Large intestine (tissue), 3 donors: ENCODE results near the gene FGF12. TPM values are rescaled to one million over a fixed set of nuclear protein-coding genes. Genes with fewer than 3 reads are reported as not detected.

Source experiments
- DNase-seq, 2 donors: peaks; one replicate each; pipeline versions ENCODE4 v3.0.0 to v3.0.0-alpha.2; 2013
- H3K27ac ChIP-seq: one replicate; pipeline ENCODE4 v1.5.1; 2013; ENCODE audit warnings: low read length
- H3K27me3 ChIP-seq: 2 replicates; pipeline ENCODE4 v1.6.1; 2013; ENCODE audit warnings: low read length; ENCODE audit not compliant: control insufficient read depth, insufficient read depth
- H3K36me3 ChIP-seq: 2 replicates; pipeline ENCODE4 v1.6.1; 2013; ENCODE audit warnings: low read length; ENCODE audit not compliant: control insufficient read depth, insufficient read depth
- H3K4me1 ChIP-seq: one replicate; pipeline ENCODE4 v1.6.1; 2013; ENCODE audit warnings: low read length; ENCODE audit not compliant: control insufficient read depth, insufficient read depth
- H3K4me3 ChIP-seq: one replicate; pipeline ENCODE4 v1.5.1; 2013; ENCODE audit warnings: low read length
- H3K9me3 ChIP-seq: one replicate; pipeline ENCODE4 v1.6.1; 2013; ENCODE audit warnings: mild to moderate bottlenecking, low read depth, low read length, moderate library complexity; ENCODE audit not compliant: control insufficient read depth
- WGBS: methylation state at CpG from one replicate; pipeline ENCODE4 v1.1.5; 2013; ENCODE audit warnings: low lambda C conversion rate; ENCODE audit not compliant: insufficient coverage; 5-methylcytosine and 5-hydroxymethylcytosine counted together
- polyA plus RNA-seq: library from polyadenylated mRNA; unstranded; fragments of 120-200 nt; gene quantifications from one replicate; pipeline ENCODE4 v1.2.1, GENCODE V29; 2013

Gene FGF12
- polyA plus RNA-seq, 1 donor = 2.1 TPM

- H3K36me3 ChIP-seq = no peaks in the 10 kb centered on the region
- H3K4me3 ChIP-seq = no peak overlapping the region
- WGBS = no CpG with 5 or more reads among the region's 1 CpG
- no peak for DNase-seq
- H3K27ac ChIP-seq = no peak overlapping the region
- no peaks in the 10 kb centered on the region for H3K9me3 ChIP-seq
- H3K4me1 ChIP-seq = no peaks in the 10 kb centered on the region
- H3K27me3 ChIP-seq = no peaks in the 10 kb centered on the region
Measured at GRCh38 chr3:192419312-192419711, 308.0 kb downstream of the FGF12 start.

- no peak for DNase-seq
- H3K27ac ChIP-seq = no peak overlapping the region
- H3K36me3 ChIP-seq = no peaks in the 10 kb centered on the region
Measured at GRCh38 chr3:192417559-192418055, 309.7 kb downstream of the FGF12 start.

GRCh38 chr3:192417017-192417416 is 310.3 kb downstream of the FGF12 start:
- no CpG with 5 or more reads among the region's 2 CpGs for WGBS
- Histone ChIP-seq H3K27me3 (peaks cover 4% of the 10 kb centered on the region), H3K4me3 (no peak overlapping the region), H3K27ac (no peak overlapping the region), H3K36me3 (no peaks in the 10 kb centered on the region), H3K4me1 (no peaks in the 10 kb centered on the region), H3K9me3 (no peaks in the 10 kb centered on the region)
- DNase-seq = no peak

More at GRCh38 chr3:192417559-192418055, 309.7 kb downstream of the FGF12 start:
- Histone ChIP-seq H3K27me3 (no peaks in the 10 kb centered on the region), H3K9me3 (no peaks in the 10 kb centered on the region), H3K4me1 (no peaks in the 10 kb centered on the region), H3K4me3 (no peak overlapping the region)

GRCh38 chr3:192413461-192413860 is 313.9 kb downstream of the FGF12 start:
- no CpG with 5 or more reads among the region's 2 CpGs for WGBS
- no peak overlapping the region for H3K4me3 ChIP-seq
- H3K27me3 ChIP-seq = peaks cover 35% of the 10 kb centered on the region
- DNase-seq = no peak
- no peak overlapping the region for H3K27ac ChIP-seq
- no peaks in the 10 kb centered on the region for H3K9me3 ChIP-seq
- no peaks in the 10 kb centered on the region for H3K36me3 ChIP-seq
- no peaks in the 10 kb centered on the region for H3K4me1 ChIP-seq

- H3K27me3 ChIP-seq = peaks cover 54% of the 10 kb centered on the region
- WGBS = no CpG with 5 or more reads among the region's 5 CpGs
- no peak overlapping the region for H3K27ac ChIP-seq
- DNase-seq = no peak
- H3K4me3 ChIP-seq = no peak overlapping the region
- H3K36me3 ChIP-seq = no peaks in the 10 kb centered on the region
- no peaks in the 10 kb centered on the region for H3K4me1 ChIP-seq
- H3K9me3 ChIP-seq = no peaks in the 10 kb centered on the region
Measured at GRCh38 chr3:192410684-192410960, 316.7 kb downstream of the FGF12 start.

- DNase-seq = no peak
- no peak overlapping the region for H3K27ac ChIP-seq
- no peaks in the 10 kb centered on the region for H3K36me3 ChIP-seq
- peaks cover 56% of the 10 kb centered on the region for H3K27me3 ChIP-seq
- no peaks in the 10 kb centered on the region for H3K9me3 ChIP-seq
- WGBS = no CpG with 5 or more reads among the region's 53 CpGs
- H3K4me3 ChIP-seq = no peak overlapping the region
- no peaks in the 10 kb centered on the region for H3K4me1 ChIP-seq
Measured at GRCh38 chr3:192409838-192410683, 317.3 kb downstream of the FGF12 start.

GRCh38 chr3:192409201-192409837 is 318.0 kb downstream of the FGF12 start:
- H3K4me3 ChIP-seq = peak overlapping the region; percentile 30
- no CpG with 5 or more reads among the region's 61 CpGs for WGBS
- peaks cover 56% of the 10 kb centered on the region for H3K27me3 ChIP-seq
- no peaks in the 10 kb centered on the region for H3K36me3 ChIP-seq
- H3K9me3 ChIP-seq = no peaks in the 10 kb centered on the region
- peak in 1 of 2 donors; percentile 8 for DNase-seq
- no peak overlapping the region for H3K27ac ChIP-seq
- no peaks in the 10 kb centered on the region for H3K4me1 ChIP-seq

GRCh38 chr3:192408647-192409200 is 318.6 kb downstream of the FGF12 start:
- Histone ChIP-seq H3K27me3 (peaks cover 56% of the 10 kb centered on the region), H3K4me1 (no peaks in the 10 kb centered on the region), H3K9me3 (no peaks in the 10 kb centered on the region), H3K4me3 (peak overlapping the region; percentile 30), H3K36me3 (no peaks in the 10 kb centered on the region), H3K27ac (no peak overlapping the region)
- no peak for DNase-seq
- WGBS = 0% methylated on average over 1 of the region's 41 CpGs

GRCh38 chr3:192408007-192408646 is 319.2 kb downstream of the FGF12 start:
- Histone ChIP-seq H3K36me3 (no peaks in the 10 kb centered on the region), H3K9me3 (no peaks in the 10 kb centered on the region), H3K4me3 (peak overlapping the region; percentile 30), H3K27me3 (peaks cover 56% of the 10 kb centered on the region), H3K4me1 (no peaks in the 10 kb centered on the region), H3K27ac (no peak overlapping the region)
- no CpG with 5 or more reads among the region's 50 CpGs for WGBS
- DNase-seq = no peak

- H3K27me3 ChIP-seq = no peaks in the 10 kb centered on the region
- no peaks in the 10 kb centered on the region for H3K4me1 ChIP-seq
- H3K9me3 ChIP-seq = no peaks in the 10 kb centered on the region
- no peak for DNase-seq
- no peaks in the 10 kb centered on the region for H3K36me3 ChIP-seq
- H3K4me3 ChIP-seq = no peak overlapping the region
- WGBS = no CpG with 5 or more reads among the region's 3 CpGs
- H3K27ac ChIP-seq = no peak overlapping the region
Measured at GRCh38 chr3:192399767-192400166, 327.6 kb downstream of the FGF12 start.
